Measurements from ENCODE around the gene ZNF436.

Gene ZNF436

GRCh38 chr1:23369335-23370013 is at the start of gene ZNF436:
ZNF436 (minus strand) TSS chr1:23369836; CDS start chr1:23368005, 1,831 bp downstream.
- DNase-seq: peak; percentile 43

GRCh38 chr1:23419180-23419579 is 49.5 kb upstream of the ZNF436 start:
- DNase-seq: no peak

GRCh38 chr1:23417570-23417969 is 47.9 kb upstream of the ZNF436 start:
- DNase-seq: no peak

GRCh38 chr1:23416964-23417363 is 47.3 kb upstream of the ZNF436 start:
- no peak for DNase-seq

GRCh38 chr1:23408797-23409290 is 39.2 kb upstream of the ZNF436 start:
- DNase-seq: no peak

GRCh38 chr1:23407016-23407630 is 37.5 kb upstream of the ZNF436 start:
- DNase-seq: no peak

- DNase-seq: no peak
These were observed 36.3 kb upstream of the ZNF436 start for GRCh38 chr1:23405946-23406345.

GRCh38 chr1:23403735-23404486 is 34.3 kb upstream of the ZNF436 start:
- DNase-seq: peak; percentile 84

- no peak for DNase-seq
These were observed 33.7 kb upstream of the ZNF436 start for GRCh38 chr1:23403355-23403734.

- DNase-seq: no peak
These were observed 33.4 kb upstream of the ZNF436 start for GRCh38 chr1:23403038-23403336.

GRCh38 chr1:23402286-23403037 is 32.8 kb upstream of the ZNF436 start:
- DNase-seq: no peak

- DNase-seq: no peak
These were observed 31.7 kb upstream of the ZNF436 start for GRCh38 chr1:23401313-23401712.

- no peak for DNase-seq
These were observed 30.9 kb upstream of the ZNF436 start for GRCh38 chr1:23400324-23401114.

GRCh38 chr1:23399229-23399628 is 29.6 kb upstream of the ZNF436 start:
- DNase-seq: no peak

- DNase-seq: no peak
These were observed 28.3 kb upstream of the ZNF436 start for GRCh38 chr1:23397908-23398307.

- no peak for DNase-seq
These were observed 26.7 kb upstream of the ZNF436 start for GRCh38 chr1:23396380-23396779.

- no peak for DNase-seq
These were observed 26.2 kb upstream of the ZNF436 start for GRCh38 chr1:23395849-23396248.

GRCh38 chr1:23395154-23395724 is 25.6 kb upstream of the ZNF436 start:
- DNase-seq: no peak

- DNase-seq: no peak
These were observed 25.0 kb upstream of the ZNF436 start for GRCh38 chr1:23394684-23395083.

GRCh38 chr1:23394181-23394580 is 24.5 kb upstream of the ZNF436 start:
- DNase-seq: no peak

- no peak for DNase-seq
These were observed 24.1 kb upstream of the ZNF436 start for GRCh38 chr1:23393706-23394105.

Data from activated naive CD4-positive, alpha-beta T cell treated with anti-CD3 and anti-CD28 coated beads, Interleukin-2, amount 50 U/mL, for 16 hours (primary cell).